Activated T-helper 1 cell treated with Interleukin-2 at 50 U/mL for 16 hours (primary cell): Measurements from ENCODE around the gene CACNA1A.
"Not testable (repeated sequence)": the region's sequence is repeated elsewhere in the genome, so short reads cannot be mapped to it uniquely, and the experiment has no call there.

Source experiments
- DNase-seq: peaks from one replicate; pipeline ENCODE4 v3.0.0-alpha.2; 2020; ENCODE audit warnings: low read depth

The CACNA1A gene

GRCh38 chr19:13506471-13506820 lies at the start of gene CACNA1A:
Gene CACNA1A, minus strand, starts transcription at chr19:13506479. Its CDS starts 255 bp downstream, at chr19:13506224.
- DNase-seq: no peak

- no peak for DNase-seq
Observed at GRCh38 chr19:13554506-13555240, 48.4 kb upstream of the CACNA1A start.

GRCh38 chr19:13553880-13554400 lies 47.7 kb upstream of the CACNA1A start:
- no peak for DNase-seq

- DNase-seq: no peak
Observed at GRCh38 chr19:13548131-13548530, 41.9 kb upstream of the CACNA1A start.

GRCh38 chr19:13547102-13547501 lies 40.8 kb upstream of the CACNA1A start:
- DNase-seq: no peak

- DNase-seq: no peak
Observed at GRCh38 chr19:13544423-13544822, 38.1 kb upstream of the CACNA1A start.

- no peak for DNase-seq
Observed at GRCh38 chr19:13541554-13541953, 35.3 kb upstream of the CACNA1A start.

- no peak for DNase-seq
Observed at GRCh38 chr19:13539332-13539731, 33.1 kb upstream of the CACNA1A start.

- DNase-seq: no peak
Observed at GRCh38 chr19:13538601-13539253, 32.4 kb upstream of the CACNA1A start.

- no peak for DNase-seq
Observed at GRCh38 chr19:13537454-13537853, 31.2 kb upstream of the CACNA1A start.

- no peak for DNase-seq
Observed at GRCh38 chr19:13530720-13531119, 24.4 kb upstream of the CACNA1A start.

GRCh38 chr19:13529721-13530120 lies 23.4 kb upstream of the CACNA1A start:
- not testable (repeated sequence) for DNase-seq

- no peak for DNase-seq
Observed at GRCh38 chr19:13526552-13526951, 20.3 kb upstream of the CACNA1A start.

GRCh38 chr19:13521066-13521465 lies 14.8 kb upstream of the CACNA1A start:
- no peak for DNase-seq

GRCh38 chr19:13511947-13512346 lies 5.7 kb upstream of the CACNA1A start:
- no peak for DNase-seq

- no peak for DNase-seq
Observed at GRCh38 chr19:13507053-13507611, 853 bp upstream of the CACNA1A start.

GRCh38 chr19:13505761-13506470 lies 363 bp downstream of the CACNA1A start:
- no peak for DNase-seq

GRCh38 chr19:13505164-13505695 lies 1.0 kb downstream of the CACNA1A start:
- DNase-seq: no peak

GRCh38 chr19:13503570-13504235 lies 2.6 kb downstream of the CACNA1A start:
- DNase-seq: no peak

GRCh38 chr19:13502231-13502630 lies 4.0 kb downstream of the CACNA1A start:
- no peak for DNase-seq

GRCh38 chr19:13499692-13500091 lies 6.6 kb downstream of the CACNA1A start:
- DNase-seq: no peak
